ENCODE data around the gene SCUBE2.

GRCh38 chr11:9072626-9073176 is 18.7 kb downstream of the SCUBE2 start:
- TF ChIP-seq ZFP37 (tag by site-specific recombination; IDR thresholded peaks at IDR 0.05) (no peak), ZNF174 (tag by site-specific recombination; IDR thresholded peaks at IDR 0.05) (no peak), ZNF274 (IDR thresholded peaks at IDR 0.05; ENCODE audit: low read length) (no peak), ZNF274 (tag by site-specific recombination; IDR thresholded peaks at IDR 0.05; ENCODE audit: borderline replicate concordance) (no peak)
- TF ChIP-seq, protein P1, sequence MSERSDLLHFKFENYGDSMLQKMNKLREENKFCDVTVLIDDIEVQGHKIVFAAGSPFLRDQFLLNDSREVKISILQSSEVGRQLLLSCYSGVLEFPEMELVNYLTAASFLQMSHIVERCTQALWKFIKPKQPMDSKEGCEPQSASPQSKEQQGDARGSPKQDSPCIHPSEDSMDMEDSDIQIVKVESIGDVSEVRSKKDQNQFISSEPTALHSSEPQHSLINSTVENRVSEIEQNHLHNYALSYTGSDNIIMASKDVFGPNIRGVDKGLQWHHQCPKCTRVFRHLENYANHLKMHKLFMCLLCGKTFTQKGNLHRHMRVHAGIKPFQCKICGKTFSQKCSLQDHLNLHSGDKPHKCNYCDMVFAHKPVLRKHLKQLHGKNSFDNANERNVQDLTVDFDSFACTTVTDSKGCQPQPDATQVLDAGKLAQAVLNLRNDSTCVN (tag by site-specific recombination; optimal IDR thresholded peaks at IDR 0.05) = no peak
- TF ChIP-seq, protein P2, sequence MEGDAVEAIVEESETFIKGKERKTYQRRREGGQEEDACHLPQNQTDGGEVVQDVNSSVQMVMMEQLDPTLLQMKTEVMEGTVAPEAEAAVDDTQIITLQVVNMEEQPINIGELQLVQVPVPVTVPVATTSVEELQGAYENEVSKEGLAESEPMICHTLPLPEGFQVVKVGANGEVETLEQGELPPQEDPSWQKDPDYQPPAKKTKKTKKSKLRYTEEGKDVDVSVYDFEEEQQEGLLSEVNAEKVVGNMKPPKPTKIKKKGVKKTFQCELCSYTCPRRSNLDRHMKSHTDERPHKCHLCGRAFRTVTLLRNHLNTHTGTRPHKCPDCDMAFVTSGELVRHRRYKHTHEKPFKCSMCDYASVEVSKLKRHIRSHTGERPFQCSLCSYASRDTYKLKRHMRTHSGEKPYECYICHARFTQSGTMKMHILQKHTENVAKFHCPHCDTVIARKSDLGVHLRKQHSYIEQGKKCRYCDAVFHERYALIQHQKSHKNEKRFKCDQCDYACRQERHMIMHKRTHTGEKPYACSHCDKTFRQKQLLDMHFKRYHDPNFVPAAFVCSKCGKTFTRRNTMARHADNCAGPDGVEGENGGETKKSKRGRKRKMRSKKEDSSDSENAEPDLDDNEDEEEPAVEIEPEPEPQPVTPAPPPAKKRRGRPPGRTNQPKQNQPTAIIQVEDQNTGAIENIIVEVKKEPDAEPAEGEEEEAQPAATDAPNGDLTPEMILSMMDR (tag by site-specific recombination; IDR thresholded peaks at IDR 0.05) = no peak
- TF ChIP-seq, protein P3, sequence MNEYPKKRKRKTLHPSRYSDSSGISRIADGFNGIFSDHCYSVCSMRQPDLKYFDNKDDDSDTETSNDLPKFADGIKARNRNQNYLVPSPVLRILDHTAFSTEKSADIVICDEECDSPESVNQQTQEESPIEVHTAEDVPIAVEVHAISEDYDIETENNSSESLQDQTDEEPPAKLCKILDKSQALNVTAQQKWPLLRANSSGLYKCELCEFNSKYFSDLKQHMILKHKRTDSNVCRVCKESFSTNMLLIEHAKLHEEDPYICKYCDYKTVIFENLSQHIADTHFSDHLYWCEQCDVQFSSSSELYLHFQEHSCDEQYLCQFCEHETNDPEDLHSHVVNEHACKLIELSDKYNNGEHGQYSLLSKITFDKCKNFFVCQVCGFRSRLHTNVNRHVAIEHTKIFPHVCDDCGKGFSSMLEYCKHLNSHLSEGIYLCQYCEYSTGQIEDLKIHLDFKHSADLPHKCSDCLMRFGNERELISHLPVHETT (tag by site-specific recombination; IDR thresholded peaks at IDR 0.05) = no peak
- TF ChIP-seq, protein P4, sequence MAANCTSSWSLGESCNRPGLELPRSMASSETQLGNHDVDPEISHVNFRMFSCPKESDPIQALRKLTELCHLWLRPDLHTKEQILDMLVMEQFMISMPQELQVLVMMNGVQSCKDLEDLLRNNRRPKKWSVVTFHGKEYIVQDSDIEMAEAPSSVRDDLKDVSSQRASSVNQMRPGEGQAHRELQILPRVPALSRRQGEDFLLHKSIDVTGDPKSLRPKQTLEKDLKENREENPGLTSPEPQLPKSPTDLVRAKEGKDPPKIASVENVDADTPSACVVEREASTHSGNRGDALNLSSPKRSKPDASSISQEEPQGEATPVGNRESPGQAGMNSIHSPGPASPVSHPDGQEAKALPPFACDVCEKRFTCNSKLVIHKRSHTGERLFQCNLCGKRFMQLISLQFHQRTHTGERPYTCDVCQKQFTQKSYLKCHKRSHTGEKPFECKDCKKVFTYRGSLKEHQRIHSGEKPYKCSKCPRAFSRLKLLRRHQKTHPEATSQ (tag by site-specific recombination; IDR thresholded peaks at IDR 0.05) = no peak
